NCI-H187 treated with DMSO at 0.1 percent for 48 hours (cell line): ENCODE results near the gene GPBAR1.
"Not testable (repeated sequence)": the region's sequence is repeated elsewhere in the genome, so short reads cannot be mapped to it uniquely, and the experiment has no call there.

Source experiments
- DNase-seq: peaks from one replicate; lab custom pipeline; 2025; lab: John Stamatoyannopoulos, UW

The GPBAR1 gene

GRCh38 chr2:218310853-218311540 lies 50.2 kb downstream of the GPBAR1 start:
- DNase-seq = no peak

GRCh38 chr2:218311541-218312266 lies 50.9 kb downstream of the GPBAR1 start:
- DNase-seq = not testable (repeated sequence)

GRCh38 chr2:218312267-218312756 lies 51.5 kb downstream of the GPBAR1 start:
- DNase-seq = no peak

- DNase-seq = no peak
These were observed 52.5 kb downstream of the GPBAR1 start for GRCh38 chr2:218313356-218313755.
